Measurements from ENCODE around the gene TINAGL1. TPM values are rescaled to one million over a fixed set of nuclear protein-coding genes. Genes with fewer than 3 reads are reported as not detected.

Gene TINAGL1
- total and polyA plus RNA-seq, 10 of the 15 experiments (the other 5 are each of a cell fraction or from before 2014, with no cell fraction given): 0.20 to 0.49 (median 0.23) TPM; not detected in 7

- TF ChIP-seq PRDM15 (CRISPR knock-in tag; IDR thresholded peaks at IDR 0.05) (no peak), STAT3 (IDR thresholded peaks at IDR 0.05; ENCODE audit: low read depth, low read length) (no peak)
These were observed 17.7 kb downstream of the TINAGL1 start (continued) for GRCh38 chr1:31593770-31594632.

- Histone ChIP-seq H3K4me1 (ENCODE audit: control insufficient read depth, insufficient read depth, low read length) (no peaks in the 10 kb centered on the region; the same call in 1 of the 2 replicates), H3K4me2 (ENCODE audit: control insufficient read depth, insufficient read depth) (no peak overlapping the region), H3K27me3 (replicated peaks in 1 of 2; ENCODE audit: control insufficient read depth in 2 of 2, insufficient read depth in 2 of 2, low read length in 1 of 2) (no peaks in the 10 kb centered on the region), H3K79me2 (ENCODE audit: control insufficient read depth, insufficient read depth, low read length) (no peaks in the 10 kb centered on the region), H3K4me3 (no peak overlapping the region), H3K9me3 (replicated peaks; ENCODE audit: control insufficient read depth, insufficient read depth, low read length) (no peaks in the 10 kb centered on the region), H3K27ac (ENCODE audit: control insufficient read depth, insufficient read depth) (no peak overlapping the region), H2AFZ (ENCODE audit: control insufficient read depth, low read depth, low read length) (no peak overlapping the region), H3K36me3 (ENCODE audit: control insufficient read depth in 2 of 2, insufficient read depth in 2 of 2, low read length in 1 of 2) (no peaks in the 10 kb centered on the region), H3K9ac (ENCODE audit: control insufficient read depth, insufficient read depth, low read length) (no peak overlapping the region), H4K20me1 (ENCODE audit: control insufficient read depth, insufficient read depth) (no peaks in the 10 kb centered on the region)
- ATAC-seq (no peak), DNase-seq (ENCODE audit: low read depth, low spot score) (no peak), FAIRE-seq (no peak)
- TF ChIP-seq STAT1 (conservative IDR thresholded peaks at IDR 0.05) (no peak), ZSCAN29 (IDR thresholded peaks at IDR 0.05) (no peak), BMI1 (IDR thresholded peaks at IDR 0.05; ENCODE audit: borderline replicate concordance) (no peak)
- ChIA-PET CTCF (interaction anchor here (0.7 to 5.1 kb wide), 18 partner anchors 8 to 200 kb away, joined by 3 to 30 read pairs (median 6); no protein-coding TSS in a partner anchor), POLR2A (interaction anchor here (1.1 to 2.0 kb wide), 3 partner anchors 25 to 172 kb away, joined by 3 to 8 read pairs (median 6); no protein-coding TSS in a partner anchor), SMC1A (ENCODE audit: uncharacterized antibody, unreplicated experiment) (interaction anchor here (0.8 to 3.5 kb wide), 16 partner anchors 9 to 199 kb away, joined by 3 to 17 read pairs (median 4); no protein-coding TSS in a partner anchor), RAD21 (ENCODE audit: unreplicated experiment) (interaction anchor here (0.7 to 1.8 kb wide), 8 partner anchors 8 to 48 kb away, joined by 3 to 9 read pairs (median 4); partner anchors contain the start of gene PEF1)
- in situ Hi-C loops (cut with MboI): no loop called here
- no TSS peak for BruUV-seq (replicated peaks)
- intact Hi-C loops (cut with micrococcal nuclease; ENCODE audit: unreplicated experiment): loop anchor here (2.0 kb wide), 1 partner anchor 23 kb away; no protein-coding TSS in a partner anchor
- 39% methylated on average over 4 of the region's 4 CpGs for WGBS (ENCODE audit: insufficient coverage, insufficient replicate concordance, low lambda C conversion rate, missing lambda C conversion rate)
These were observed 19.8 kb downstream of the TINAGL1 start for GRCh38 chr1:31595836-31596736.

Measured in GM12878 (cell line).